ENCODE data around the gene CPXM1. TPM values are rescaled to one million over a fixed set of nuclear protein-coding genes. Genes with fewer than 3 reads are reported as not detected.

Gene CPXM1
- total and polyA plus RNA-seq, 2 donors (not counting 3 experiments of a cell fraction or from before 2014, with no cell fraction given) = 18.9 to 20.3 TPM

DNA sequence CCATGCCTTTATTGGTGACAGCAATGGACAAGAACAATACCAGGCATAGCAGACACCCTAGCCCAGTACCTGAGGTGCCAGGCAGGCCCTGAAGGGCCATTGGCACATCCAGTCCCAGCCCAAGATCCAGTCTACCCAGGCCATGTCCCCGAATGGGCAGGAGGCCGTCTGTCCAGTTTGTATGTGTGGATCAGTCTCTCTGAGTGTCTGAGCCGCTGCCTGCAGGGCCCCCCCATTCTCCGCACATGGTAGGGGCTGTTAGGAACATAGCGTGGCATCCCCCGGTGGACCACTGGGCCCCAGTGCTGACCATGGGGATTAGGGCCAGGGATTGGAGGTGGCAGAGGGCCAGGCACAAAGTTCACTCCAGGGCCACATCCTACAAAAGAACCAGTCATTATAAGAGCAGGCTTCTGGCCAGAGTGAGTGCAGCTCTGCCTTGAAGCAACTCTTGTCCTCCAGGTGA lies 34.9 kb upstream of the CPXM1 start:
- dilution Hi-C loops (cut with MboI; ENCODE audit: extremely low pct_ligation_motif_present, low sequenced_read_pairs) (no loop called here), intact Hi-C loops (cut with micrococcal nuclease) (no loop called here)
- DNase-seq (ENCODE audit: low read depth, low spot score) (no peak), FAIRE-seq (no peak)
- Histone ChIP-seq H3K4me1 (ENCODE audit: control insufficient read depth, extremely low read depth, insufficient read depth, low read length) (peaks cover 6% of the 10 kb centered on the region), H3K36me3 (ENCODE audit: control insufficient read depth in 2 of 2, extremely low read depth in 1 of 2, insufficient read depth in 2 of 2, low read length in 2 of 2) (peaks cover 0 to 2% of the 10 kb centered on the region in 2 experiments), H3K4me3 (replicated peaks in 1 of 3; ENCODE audit: insufficient read depth in 1 of 3, low read depth in 1 of 3, low read length in 3 of 3) (no peak overlapping the region), H3K27ac (ENCODE audit: insufficient read depth, low read depth, low read length) (no peak overlapping the region), H3K9ac (replicated peaks; ENCODE audit: extremely low read depth, insufficient read depth, low read length) (no peak overlapping the region), H3K9me3 (replicated peaks; ENCODE audit: control insufficient read depth, insufficient read depth, low read length) (no peaks in the 10 kb centered on the region), H3K79me2 (ENCODE audit: control insufficient read depth, insufficient read depth, low read length) (no peaks in the 10 kb centered on the region), H3K4me2 (ENCODE audit: insufficient read depth, low read length) (no peak overlapping the region), H2AFZ (ENCODE audit: low read depth, low read length) (no peak overlapping the region), H3K9me1 (replicated peaks; ENCODE audit: control insufficient read depth, extremely low read depth, insufficient read depth, low read length) (no peaks in the 10 kb centered on the region), H4K20me1 (replicated peaks; ENCODE audit: control insufficient read depth, extremely low read depth, insufficient read depth, low read length) (no peaks in the 10 kb centered on the region), H3K27me3 (ENCODE audit: control insufficient read depth in 2 of 2, insufficient read depth in 2 of 2, low read length in 2 of 2) (no peaks in the 10 kb centered on the region)
- POLR2A ChIA-PET = no interaction called here
- no peak for TF ChIP-seq MYC (IDR thresholded peaks at IDR 0.05; ENCODE audit: low read depth, low read length)
- TF ChIP-seq EZH2 (IDR thresholded peaks at IDR 0.05; ENCODE audit: borderline replicate concordance, low read depth, low read length, severe bottlenecking) = no peak
- TF ChIP-seq POLR2A (IDR thresholded peaks at IDR 0.05; ENCODE audit: low read depth, low read length) = no peak
- TF ChIP-seq FOS (IDR thresholded peaks at IDR 0.05; ENCODE audit: borderline replicate concordance, insufficient read depth, low read length) = no peak
- TF ChIP-seq GATA2 (IDR thresholded peaks at IDR 0.05; ENCODE audit: insufficient read depth, insufficient read length, low read depth, low read length) = no peak
- no peak for TF ChIP-seq CTCF (IDR thresholded peaks at IDR 0.05; ENCODE audit: extremely low read depth in 1 of 2, insufficient read depth in 1 of 2, low read depth in 1 of 2, low read length in 2 of 2)
- no peak for TF ChIP-seq JUN (IDR thresholded peaks at IDR 0.05; ENCODE audit: borderline replicate concordance, insufficient read depth, insufficient read length, low read depth)
- TF ChIP-seq, protein P1, sequence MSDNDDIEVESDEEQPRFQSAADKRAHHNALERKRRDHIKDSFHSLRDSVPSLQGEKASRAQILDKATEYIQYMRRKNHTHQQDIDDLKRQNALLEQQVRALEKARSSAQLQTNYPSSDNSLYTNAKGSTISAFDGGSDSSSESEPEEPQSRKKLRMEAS (IDR thresholded peaks at IDR 0.05; ENCODE audit: insufficient read depth, insufficient read length) = no peak
- no peak for TF ChIP-seq POLR2AphosphoS5 (IDR thresholded peaks at IDR 0.05; ENCODE audit: insufficient read depth, low read depth, low read length)
- BruUV-seq (replicated peaks) = TSS peak; percentile 6
- CTCF ChIA-PET = no interaction called here

Data from endothelial cell of umbilical vein (primary cell).